GM19240 (cell line): ENCODE results near the gene HPCAL1.

ENCODE experiments used
- DNase-seq: peaks from one replicate; pipeline ENCODE4 v3.0.0; 2011; ENCODE audit warnings: low spot score; ENCODE audit not compliant: insufficient read length

Gene HPCAL1

GRCh38 chr2:10369269-10370255, 66.9 kb downstream of the HPCAL1 start:
- no peak for DNase-seq

DNA sequence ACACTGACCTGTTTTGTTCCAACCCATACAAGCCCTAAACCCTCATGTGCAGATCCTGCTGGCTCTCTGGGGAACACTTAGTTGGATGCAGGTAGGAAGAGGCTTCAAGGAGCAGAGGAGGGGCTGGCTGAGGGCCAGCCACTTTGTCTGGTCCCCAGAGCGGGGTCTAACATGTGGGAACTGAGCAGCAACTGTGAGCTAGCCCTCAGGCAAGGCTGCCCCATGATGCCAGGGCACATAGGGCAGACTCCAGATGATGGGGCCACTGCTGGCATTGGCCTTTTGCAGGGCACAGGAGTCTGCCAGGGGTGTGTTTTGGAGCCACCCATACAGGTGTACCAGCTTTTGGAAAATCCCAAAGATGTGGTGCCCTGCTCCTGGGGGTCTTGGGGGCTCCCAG, 67.7 kb downstream of the HPCAL1 start:
- DNase-seq = no peak

GRCh38 chr2:10370895-10371294, 68.2 kb downstream of the HPCAL1 start:
- DNase-seq = no peak

GRCh38 chr2:10371441-10372196, 68.9 kb downstream of the HPCAL1 start:
- DNase-seq = no peak

DNA sequence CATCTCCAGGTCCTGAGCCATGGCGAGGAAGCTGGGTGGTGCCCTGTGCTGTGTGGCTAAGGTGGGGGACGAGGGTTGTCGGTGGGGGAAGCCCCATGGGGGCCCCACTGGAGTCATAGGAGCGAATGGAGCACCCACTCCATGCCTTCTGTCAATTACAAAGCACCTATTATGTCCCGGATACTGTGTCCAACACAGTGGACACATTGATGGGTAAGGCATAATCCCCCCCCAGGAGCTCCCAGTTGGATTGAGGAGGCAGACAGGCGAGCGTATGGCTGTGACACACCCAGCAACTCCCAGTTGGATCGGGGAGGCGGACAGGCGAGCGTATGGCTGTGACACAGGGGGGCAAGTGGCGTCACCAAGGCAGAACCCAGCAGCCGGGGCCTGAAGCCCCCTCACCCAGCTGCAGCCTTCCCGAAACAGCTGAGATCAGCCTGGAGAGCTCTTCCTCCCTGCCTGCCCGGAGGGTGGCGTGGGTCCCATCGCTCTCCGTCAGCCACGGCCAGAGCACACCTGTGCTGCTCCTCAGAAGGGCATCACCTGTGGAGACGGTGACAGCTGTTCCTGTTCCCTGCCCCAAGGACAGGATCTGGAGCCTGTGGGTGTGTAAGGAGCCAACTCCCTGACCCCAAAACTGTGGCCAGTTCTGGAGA, 69.6 kb downstream of the HPCAL1 start:
- DNase-seq = no peak

DNA sequence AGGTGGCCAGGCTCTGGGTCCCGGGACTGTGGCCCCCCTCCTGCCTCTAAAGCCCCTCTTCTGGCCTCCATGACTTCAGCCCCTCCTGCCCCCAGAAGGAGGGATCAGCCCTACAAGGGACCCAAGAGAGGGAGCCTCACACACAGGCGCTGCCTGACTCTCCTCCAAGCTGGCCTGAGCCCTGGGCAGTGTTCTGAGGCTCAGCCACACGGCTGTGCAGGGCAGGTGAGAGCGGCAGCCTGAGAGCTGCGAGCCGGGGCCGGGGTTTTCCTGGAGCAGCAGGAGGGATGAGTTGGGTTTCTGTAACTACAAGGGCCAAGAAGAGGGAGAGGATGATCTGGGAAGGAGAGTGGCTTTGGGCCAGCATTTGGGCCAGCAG, 70.1 kb downstream of the HPCAL1 start:
- DNase-seq = no peak

DNA sequence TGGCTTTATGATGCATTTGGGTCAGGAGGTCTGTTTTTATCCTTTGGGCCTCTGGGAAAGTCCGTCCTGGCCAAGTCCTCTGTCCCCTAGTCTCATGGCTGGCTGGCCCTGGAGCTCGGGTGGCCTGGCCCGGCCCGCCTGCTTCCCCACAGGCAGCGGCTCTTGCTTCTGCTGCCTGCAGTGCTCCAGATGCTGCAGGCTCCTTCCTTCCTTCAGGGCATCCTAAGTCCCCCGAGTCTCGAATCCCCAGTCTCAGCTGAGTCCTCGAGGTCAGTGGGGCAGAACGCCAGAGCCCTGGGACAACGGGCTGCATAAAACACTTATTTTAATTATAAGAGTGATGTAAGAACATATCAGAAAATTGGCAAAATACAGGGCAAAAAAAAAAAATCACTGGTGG, 71.2 kb downstream of the HPCAL1 start:
- DNase-seq = no peak

GRCh38 chr2:10374362-10374943, 71.7 kb downstream of the HPCAL1 start:
- DNase-seq = no peak

GRCh38 chr2:10375570-10376281, 73.0 kb downstream of the HPCAL1 start:
- DNase-seq = no peak

GRCh38 chr2:10377052-10377746, 74.5 kb downstream of the HPCAL1 start:
- DNase-seq = no peak

- DNase-seq = no peak
These were observed 75.0 kb downstream of the HPCAL1 start for GRCh38 chr2:10377747-10378085.

DNA sequence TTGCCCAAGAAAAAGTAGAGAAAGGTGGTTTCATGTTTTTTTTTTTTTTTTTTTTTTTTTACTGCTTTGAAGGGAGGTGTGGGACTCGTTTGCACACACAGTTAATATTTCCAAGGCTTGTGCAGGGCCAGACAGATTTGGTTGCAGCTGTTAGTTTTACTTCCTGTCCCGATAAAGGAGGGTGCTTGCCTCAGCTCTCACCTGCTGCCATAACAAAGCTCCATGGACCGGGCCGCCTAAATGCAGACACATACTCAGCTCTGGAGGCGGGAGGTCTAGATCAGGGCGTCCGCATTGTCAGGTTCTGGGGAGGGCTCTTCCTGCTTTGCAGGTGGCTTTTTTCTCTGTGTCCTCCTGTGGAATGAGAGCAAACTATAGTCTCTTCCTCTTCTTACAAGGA, 75.5 kb downstream of the HPCAL1 start:
- DNase-seq = peak; percentile 65

DNA sequence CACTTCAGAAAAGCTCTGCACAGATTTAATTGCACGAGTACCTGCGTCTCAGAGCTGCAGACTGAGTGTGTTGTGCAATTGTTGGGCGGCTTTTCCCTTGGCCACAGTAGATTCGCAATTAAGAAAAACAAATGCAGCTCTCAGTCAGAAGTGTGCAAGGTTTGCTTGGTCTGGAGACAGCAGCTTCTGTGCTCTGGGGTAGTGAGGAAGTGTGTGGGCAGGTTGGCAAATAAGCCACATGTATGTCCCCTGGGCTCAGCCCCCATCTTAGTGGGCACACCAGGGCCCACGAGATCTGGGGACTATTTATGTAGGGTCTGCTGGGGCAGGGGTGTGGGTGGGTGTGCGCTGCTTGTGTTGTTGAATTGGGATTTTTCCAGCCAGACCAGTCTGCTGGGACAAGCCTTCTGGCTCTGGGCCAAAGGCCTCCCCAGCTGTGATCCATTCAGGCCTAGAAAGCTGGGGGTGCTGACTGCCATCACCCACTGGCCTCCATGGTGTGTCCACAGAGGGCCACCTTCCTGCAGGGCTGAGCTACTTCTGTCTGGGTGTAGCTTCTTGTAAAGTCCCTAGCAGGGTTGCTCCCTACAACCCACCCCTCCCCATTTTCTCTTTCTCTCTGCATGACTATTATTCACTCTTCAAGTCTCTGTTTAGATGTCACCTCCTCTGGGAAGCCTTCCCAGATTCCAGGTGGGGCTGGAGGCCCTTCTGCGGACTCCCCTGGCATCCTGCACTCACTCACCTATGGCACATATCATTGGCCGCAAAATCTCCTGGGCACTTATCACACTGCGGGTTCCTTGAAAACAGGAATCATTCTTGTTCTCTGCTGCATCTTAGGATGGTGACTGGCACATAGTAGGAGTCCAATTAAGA, 77.6 kb downstream of the HPCAL1 start:
- no peak for DNase-seq

- DNase-seq = no peak
These were observed 79.3 kb downstream of the HPCAL1 start for GRCh38 chr2:10381997-10382353.

- no peak for DNase-seq
These were observed 79.8 kb downstream of the HPCAL1 start for GRCh38 chr2:10382354-10383061.

DNA sequence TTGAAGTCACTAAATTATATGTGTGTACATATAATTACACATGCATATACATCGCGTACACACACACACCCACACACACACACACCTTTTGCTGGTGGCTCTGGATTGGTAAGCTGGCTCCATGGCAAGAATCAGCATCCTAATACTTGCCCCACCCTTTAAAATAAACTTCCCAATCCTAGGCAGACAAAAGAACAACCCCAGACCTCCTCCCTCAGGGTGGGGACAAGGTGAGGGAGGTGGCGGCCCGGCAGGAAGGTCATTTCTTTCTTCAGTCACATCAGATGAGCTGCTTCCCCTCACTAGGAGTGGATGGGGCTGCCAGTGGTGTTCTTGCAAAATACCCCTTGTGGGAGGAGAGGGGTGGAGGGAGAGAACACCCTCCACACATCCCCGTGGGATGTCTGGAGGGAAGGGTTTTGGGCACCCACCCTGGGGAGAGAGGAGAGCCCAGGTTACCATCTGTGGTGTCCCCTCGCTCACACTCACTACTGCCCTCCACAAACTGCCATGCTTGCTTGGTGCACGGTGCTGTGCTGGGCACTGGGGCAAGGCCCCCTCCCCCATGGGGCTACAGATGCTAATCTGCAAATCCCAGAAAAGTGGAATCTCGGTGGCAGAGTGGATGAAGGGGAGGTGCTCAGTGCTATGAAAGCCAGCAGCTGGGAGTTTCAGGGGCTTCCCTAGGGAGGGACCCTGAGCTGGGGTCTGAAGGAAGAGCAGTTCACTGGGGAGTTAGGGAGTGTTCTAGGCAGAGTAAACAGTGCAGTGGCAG, 81.4 kb downstream of the HPCAL1 start:
- DNase-seq = no peak

GRCh38 chr2:10385501-10385900, 82.8 kb downstream of the HPCAL1 start:
- no peak for DNase-seq
